KOPT-K1 (cell line): ENCODE measurements around the gene BRD2.

Source experiments
- H3K27ac ChIP-seq: fragments of 200-600 bp; sonication (generic); 2 replicates; pipeline ENCODE4 v1.5.1; 2016; ENCODE audit warnings: antibody characterized with exemption, mild to moderate bottlenecking, low read depth, low read length; ENCODE audit not compliant: poor library complexity, severe bottlenecking
- H3K36me3 ChIP-seq: fragments of 200-600 bp; sonication (generic); 2 replicates; pipeline ENCODE4 v1.5.1; 2017; ENCODE audit warnings: antibody characterized with exemption, mild to moderate bottlenecking, low read length, moderate library complexity; ENCODE audit not compliant: insufficient read depth
- H3K9me3 ChIP-seq: fragments of 200-600 bp; sonication (generic); 2 replicates; pipeline ENCODE4 v1.5.1; 2017; ENCODE audit warnings: antibody characterized with exemption, low read length, mild to moderate bottlenecking; ENCODE audit not compliant: insufficient read depth, poor library complexity, severe bottlenecking

The BRD2 gene

GRCh38 chr6:32974016-32974333 lies 5.6 kb downstream of the BRD2 start:
- H3K36me3 ChIP-seq: peaks cover 73% of the 10 kb centered on the region
- peak overlapping the region; percentile 99 for H3K27ac ChIP-seq
- no peaks in the 10 kb centered on the region for H3K9me3 ChIP-seq

- peaks cover 81% of the 10 kb centered on the region for H3K36me3 ChIP-seq
- H3K27ac ChIP-seq: peak overlapping the region; percentile 99
- no peaks in the 10 kb centered on the region for H3K9me3 ChIP-seq
Measured at GRCh38 chr6:32974541-32975308, 6.3 kb downstream of the BRD2 start.

- no peaks in the 10 kb centered on the region for H3K9me3 ChIP-seq
- no peak overlapping the region for H3K27ac ChIP-seq
- H3K36me3 ChIP-seq: peaks cover 92% of the 10 kb centered on the region
Measured at GRCh38 chr6:32975886-32976285, 7.5 kb downstream of the BRD2 start.

GRCh38 chr6:32976334-32977069 lies 8.1 kb downstream of the BRD2 start:
- H3K27ac ChIP-seq: no peak overlapping the region
- H3K9me3 ChIP-seq: no peaks in the 10 kb centered on the region
- H3K36me3 ChIP-seq: peaks cover 94% of the 10 kb centered on the region

GRCh38 chr6:32977272-32977952 lies 9.0 kb downstream of the BRD2 start:
- Histone ChIP-seq H3K36me3 (peaks cover 100% of the 10 kb centered on the region), H3K9me3 (no peaks in the 10 kb centered on the region), H3K27ac (no peak overlapping the region)

GRCh38 chr6:32977953-32978324 lies 9.5 kb downstream of the BRD2 start:
- Histone ChIP-seq H3K36me3 (peaks cover 100% of the 10 kb centered on the region), H3K9me3 (no peaks in the 10 kb centered on the region), H3K27ac (no peak overlapping the region)

- H3K36me3 ChIP-seq: peaks cover 89% of the 10 kb centered on the region
- no peak overlapping the region for H3K27ac ChIP-seq
- no peaks in the 10 kb centered on the region for H3K9me3 ChIP-seq
Measured at GRCh38 chr6:32979720-32980487, 11.5 kb downstream of the BRD2 start.

GRCh38 chr6:32980488-32981038 lies 12.2 kb downstream of the BRD2 start:
- Histone ChIP-seq H3K9me3 (no peaks in the 10 kb centered on the region), H3K36me3 (peaks cover 82% of the 10 kb centered on the region), H3K27ac (no peak overlapping the region)

GRCh38 chr6:32982084-32982701 lies 13.8 kb downstream of the BRD2 start:
- Histone ChIP-seq H3K9me3 (no peaks in the 10 kb centered on the region), H3K36me3 (peaks cover 66% of the 10 kb centered on the region), H3K27ac (no peak overlapping the region)

- Histone ChIP-seq H3K36me3 (peaks cover 59% of the 10 kb centered on the region), H3K9me3 (no peaks in the 10 kb centered on the region), H3K27ac (no peak overlapping the region)
Measured at GRCh38 chr6:32982702-32983492, 14.5 kb downstream of the BRD2 start.

- no peak overlapping the region for H3K27ac ChIP-seq
- H3K36me3 ChIP-seq: peaks cover 53% of the 10 kb centered on the region
- H3K9me3 ChIP-seq: no peaks in the 10 kb centered on the region
Measured at GRCh38 chr6:32983493-32983848, 15.1 kb downstream of the BRD2 start.

- Histone ChIP-seq H3K36me3 (peaks cover 47% of the 10 kb centered on the region), H3K27ac (no peak overlapping the region), H3K9me3 (no peaks in the 10 kb centered on the region)
Measured at GRCh38 chr6:32983964-32984621, 15.7 kb downstream of the BRD2 start.

- no peaks in the 10 kb centered on the region for H3K9me3 ChIP-seq
- H3K27ac ChIP-seq: no peak overlapping the region
- peaks cover 40% of the 10 kb centered on the region for H3K36me3 ChIP-seq
Measured at GRCh38 chr6:32984622-32985389, 16.4 kb downstream of the BRD2 start.
